ENCODE results near the gene ATAT1. TPM values are rescaled to one million over a fixed set of nuclear protein-coding genes. Genes with fewer than 3 reads are reported as not detected.

Gene ATAT1
- total and polyA plus RNA-seq, 12 donors, result 0.78 to 16.3 (median 8.3) TPM

DNA sequence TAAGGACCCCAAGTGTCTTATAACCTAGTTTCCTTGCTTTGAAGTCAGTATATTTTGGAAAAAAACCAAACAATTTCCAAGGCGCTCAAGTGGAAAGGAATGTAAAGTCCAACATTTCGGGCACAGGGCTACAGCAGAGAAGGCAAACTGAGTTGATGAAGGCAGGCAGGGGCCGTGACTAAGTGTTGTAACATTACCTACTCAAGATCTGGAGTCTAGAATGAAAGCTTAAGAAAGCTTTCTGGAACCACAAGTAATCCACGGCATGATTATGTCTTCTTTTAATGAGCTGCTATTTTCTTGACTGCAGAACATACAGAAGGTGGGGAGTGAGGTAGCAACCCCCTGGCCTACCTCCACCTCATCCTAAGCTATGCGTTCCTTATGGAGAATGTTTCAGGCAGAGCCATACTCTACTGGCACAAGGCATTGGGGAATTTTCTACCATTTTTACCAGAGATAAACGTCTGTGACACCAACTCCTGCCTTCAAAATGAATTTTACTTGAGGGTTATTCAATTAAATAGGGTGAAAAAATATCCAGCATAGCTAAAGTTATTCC is 13.9 kb upstream of the ATAT1 start:
- H3K4me1 ChIP-seq (replicated peaks in 1 of 2), result peaks cover 4 to 43% of the 10 kb centered on the region in 2 donors
- WGBS, 4 donors, result 41 to 53% (median 48%) methylated on average over 6 of the region's 6 CpGs
- H3K9me3 ChIP-seq (replicated peaks in 1 of 3), result no peaks in the 10 kb centered on the region
- TF ChIP-seq, protein P1, sequence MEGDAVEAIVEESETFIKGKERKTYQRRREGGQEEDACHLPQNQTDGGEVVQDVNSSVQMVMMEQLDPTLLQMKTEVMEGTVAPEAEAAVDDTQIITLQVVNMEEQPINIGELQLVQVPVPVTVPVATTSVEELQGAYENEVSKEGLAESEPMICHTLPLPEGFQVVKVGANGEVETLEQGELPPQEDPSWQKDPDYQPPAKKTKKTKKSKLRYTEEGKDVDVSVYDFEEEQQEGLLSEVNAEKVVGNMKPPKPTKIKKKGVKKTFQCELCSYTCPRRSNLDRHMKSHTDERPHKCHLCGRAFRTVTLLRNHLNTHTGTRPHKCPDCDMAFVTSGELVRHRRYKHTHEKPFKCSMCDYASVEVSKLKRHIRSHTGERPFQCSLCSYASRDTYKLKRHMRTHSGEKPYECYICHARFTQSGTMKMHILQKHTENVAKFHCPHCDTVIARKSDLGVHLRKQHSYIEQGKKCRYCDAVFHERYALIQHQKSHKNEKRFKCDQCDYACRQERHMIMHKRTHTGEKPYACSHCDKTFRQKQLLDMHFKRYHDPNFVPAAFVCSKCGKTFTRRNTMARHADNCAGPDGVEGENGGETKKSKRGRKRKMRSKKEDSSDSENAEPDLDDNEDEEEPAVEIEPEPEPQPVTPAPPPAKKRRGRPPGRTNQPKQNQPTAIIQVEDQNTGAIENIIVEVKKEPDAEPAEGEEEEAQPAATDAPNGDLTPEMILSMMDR (IDR thresholded peaks at IDR 0.05), result peak in 1 of 6 experiments; percentile 4
- TF ChIP-seq POLR2A (IDR thresholded peaks at IDR 0.05), result peak; percentile 34 to 36
- no peaks in the 10 kb centered on the region for H3K27me3 ChIP-seq
- no peak overlapping the region for H3K4me3 ChIP-seq
- intact Hi-C loops (cut with DNase I), result no loop called here
- H3K27ac ChIP-seq, result peak overlapping the region in 3 of 5 donors; percentile 53 to 96 (median 92)
- no peak for DNase-seq
- peaks cover 0 to 33% of the 10 kb centered on the region in 2 donors for H3K36me3 ChIP-seq (replicated peaks in 1 of 2)

DNA sequence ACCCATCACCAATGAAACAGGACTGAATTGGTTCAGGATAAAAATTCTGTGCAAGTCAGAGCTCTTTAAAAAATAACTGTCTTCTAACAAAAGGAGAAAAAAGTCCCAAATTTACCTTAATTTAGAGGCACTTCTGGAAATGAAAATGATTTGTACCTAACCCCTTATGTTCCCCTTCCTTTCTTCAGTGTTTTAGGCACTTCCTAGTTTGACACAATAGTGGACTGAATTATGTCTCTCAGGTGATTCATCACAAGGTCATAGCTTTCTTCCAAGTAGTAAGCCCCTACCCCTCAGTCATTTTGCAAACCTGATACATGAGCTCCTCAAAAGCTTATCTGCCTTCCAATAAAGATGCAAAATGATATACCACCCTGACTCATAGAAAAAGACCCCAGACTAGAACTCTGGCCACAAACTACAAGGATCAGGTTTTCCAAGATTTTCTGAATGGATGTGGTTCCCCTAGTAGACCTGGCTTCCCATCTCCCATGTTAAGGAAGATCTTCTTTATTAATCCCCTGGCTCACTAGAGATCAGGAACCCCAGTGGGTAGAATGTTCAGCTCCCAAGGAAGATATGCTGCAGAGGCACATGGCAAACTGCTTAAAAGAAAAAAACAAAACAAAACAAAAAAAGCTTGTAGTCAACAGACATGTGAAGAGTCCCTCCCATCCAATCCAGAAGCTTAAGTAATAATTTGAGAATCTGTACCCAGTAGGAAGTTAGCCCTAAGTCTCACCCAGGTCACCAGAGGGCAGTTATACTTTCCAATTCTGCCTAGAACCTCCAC is 13.2 kb upstream of the ATAT1 start:
- Histone ChIP-seq H3K4me3 (peak overlapping the region in 1 of 4 donors; percentile 61), H3K36me3 (replicated peaks in 1 of 2) (peaks cover 0 to 26% of the 10 kb centered on the region in 2 donors), H3K4me1 (replicated peaks in 1 of 2) (peaks cover 6 to 45% of the 10 kb centered on the region in 2 donors), H3K27ac (peak overlapping the region; percentile 10 to 96 (median 53)), H3K27me3 (no peaks in the 10 kb centered on the region), H3K9me3 (replicated peaks in 1 of 3) (no peaks in the 10 kb centered on the region)
- no peak for DNase-seq
- TF ChIP-seq, protein P1 (IDR thresholded peaks at IDR 0.05), result no peak
- no peak for TF ChIP-seq POLR2A (IDR thresholded peaks at IDR 0.05)
- intact Hi-C loops (cut with DNase I), result no loop called here

DNA sequence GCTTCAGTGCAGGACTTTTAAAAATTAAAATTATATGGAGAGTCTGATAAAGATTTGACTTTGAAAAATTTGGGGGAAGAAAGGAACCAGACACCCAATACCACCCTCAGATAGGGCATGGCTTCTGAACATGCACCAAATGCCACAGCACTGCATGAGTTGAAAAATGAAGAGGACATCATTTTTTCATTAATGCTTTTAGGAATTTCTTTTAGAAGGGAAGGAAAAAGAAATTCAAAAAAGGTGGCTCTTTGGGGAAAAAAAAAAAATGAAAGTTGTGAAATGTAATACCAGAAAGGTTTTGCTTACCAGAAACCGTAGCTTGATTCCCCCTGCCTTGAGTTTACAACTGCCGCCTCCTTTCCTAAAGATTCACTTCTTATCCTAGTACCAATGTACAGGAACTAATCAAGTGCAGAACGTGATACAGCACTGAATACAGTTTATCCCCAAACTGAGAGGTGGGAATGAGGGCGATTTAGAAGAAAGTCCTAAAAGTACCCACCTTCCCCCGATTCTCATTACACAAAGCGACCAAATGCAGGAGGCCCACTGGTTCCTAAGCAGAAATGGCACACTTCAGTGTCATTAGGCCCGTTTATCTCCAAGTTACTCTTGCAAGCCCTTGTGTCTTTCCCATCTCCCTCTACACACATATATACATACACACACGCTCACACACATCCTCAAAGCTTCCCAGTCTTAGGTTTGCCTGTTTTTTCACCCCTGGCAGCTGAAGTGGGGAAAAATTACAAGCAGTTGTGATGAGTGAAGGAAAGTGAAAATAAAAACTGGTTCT is 12.4 kb upstream of the ATAT1 start:
- Histone ChIP-seq H3K27me3 (no peaks in the 10 kb centered on the region), H3K4me3 (peak overlapping the region in 1 of 4 donors; percentile 61), H3K9me3 (replicated peaks in 1 of 3) (no peaks in the 10 kb centered on the region), H3K36me3 (replicated peaks in 1 of 2) (peaks cover 0 to 19% of the 10 kb centered on the region in 2 donors), H3K4me1 (replicated peaks in 1 of 2) (peaks cover 10 to 51% of the 10 kb centered on the region in 2 donors), H3K27ac (peak overlapping the region; percentile 85 to 96 (median 95))
- no peak for DNase-seq
- WGBS, 4 donors, result 26 to 31% (median 29%) methylated on average over 8 of the region's 8 CpGs
- TF ChIP-seq POLR2A (IDR thresholded peaks at IDR 0.05), result peak in 1 of 2 donors; percentile 35
- TF ChIP-seq, protein P1 (IDR thresholded peaks at IDR 0.05), result no peak
- intact Hi-C loops (cut with DNase I), result no loop called here

DNA sequence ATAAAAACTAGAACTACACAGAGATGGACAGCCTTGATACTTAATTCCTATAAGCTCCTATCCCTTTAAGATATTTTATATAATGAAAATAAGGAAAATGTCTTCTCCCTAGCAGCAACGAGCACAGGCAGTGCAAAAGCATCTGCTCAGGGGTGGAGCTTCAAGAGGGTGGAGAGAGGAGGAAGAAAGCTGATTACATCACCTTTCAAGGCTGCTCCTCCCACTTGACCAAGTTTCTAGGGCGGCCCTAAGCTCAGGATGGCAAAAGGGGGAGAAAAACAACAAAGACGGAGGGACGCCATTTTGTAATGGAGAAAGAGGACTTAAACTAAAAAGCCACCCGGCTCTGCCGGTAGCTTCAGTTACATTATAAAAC is 11.8 kb upstream of the ATAT1 start:
- no peaks in the 10 kb centered on the region for H3K27me3 ChIP-seq
- H3K27ac ChIP-seq, result peak overlapping the region; percentile 89 to 96 (median 95)
- H3K4me3 ChIP-seq, result peak overlapping the region in 2 of 4 donors; percentile 61 to 81
- DNase-seq, result peak; percentile 88 to 96 (median 94)
- intact Hi-C loops (cut with DNase I), result no loop called here
- peaks cover 10 to 51% of the 10 kb centered on the region in 2 donors for H3K4me1 ChIP-seq (replicated peaks in 1 of 2)
- H3K9me3 ChIP-seq (replicated peaks in 1 of 3), result no peaks in the 10 kb centered on the region
- peaks cover 0 to 21% of the 10 kb centered on the region in 2 donors for H3K36me3 ChIP-seq (replicated peaks in 1 of 2)
- 0 to 1% (median 1%) methylated on average over 6 of the region's 6 CpGs for WGBS, 4 donors
- TF ChIP-seq, protein P1 (IDR thresholded peaks at IDR 0.05), result no peak
- TF ChIP-seq POLR2A (IDR thresholded peaks at IDR 0.05), result peak; percentile 39 to 88

Measured in adrenal gland (tissue), 12 donors.